ENCODE measurements around the gene SLC25A46.

DNA sequence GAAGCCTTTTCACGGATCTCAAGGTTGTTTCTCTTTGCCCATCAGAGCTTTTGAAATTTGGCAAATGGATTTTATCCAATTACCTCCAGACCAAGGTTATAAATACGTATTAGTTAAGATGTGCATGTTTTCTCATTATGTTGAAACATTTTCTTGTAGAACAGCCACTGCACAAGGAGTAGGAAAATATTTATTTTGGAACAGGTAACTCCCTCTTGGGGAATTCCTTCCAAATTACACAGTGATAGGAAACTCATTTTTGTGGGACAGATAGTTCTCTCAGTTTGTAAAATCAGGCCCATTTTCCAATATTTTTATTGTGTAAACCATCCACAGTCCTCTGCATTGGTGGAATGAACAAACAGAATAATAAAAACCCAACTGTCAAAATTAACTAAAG lies 35.3 kb upstream of the SLC25A46 start:
- TF ChIP-seq, protein P1, sequence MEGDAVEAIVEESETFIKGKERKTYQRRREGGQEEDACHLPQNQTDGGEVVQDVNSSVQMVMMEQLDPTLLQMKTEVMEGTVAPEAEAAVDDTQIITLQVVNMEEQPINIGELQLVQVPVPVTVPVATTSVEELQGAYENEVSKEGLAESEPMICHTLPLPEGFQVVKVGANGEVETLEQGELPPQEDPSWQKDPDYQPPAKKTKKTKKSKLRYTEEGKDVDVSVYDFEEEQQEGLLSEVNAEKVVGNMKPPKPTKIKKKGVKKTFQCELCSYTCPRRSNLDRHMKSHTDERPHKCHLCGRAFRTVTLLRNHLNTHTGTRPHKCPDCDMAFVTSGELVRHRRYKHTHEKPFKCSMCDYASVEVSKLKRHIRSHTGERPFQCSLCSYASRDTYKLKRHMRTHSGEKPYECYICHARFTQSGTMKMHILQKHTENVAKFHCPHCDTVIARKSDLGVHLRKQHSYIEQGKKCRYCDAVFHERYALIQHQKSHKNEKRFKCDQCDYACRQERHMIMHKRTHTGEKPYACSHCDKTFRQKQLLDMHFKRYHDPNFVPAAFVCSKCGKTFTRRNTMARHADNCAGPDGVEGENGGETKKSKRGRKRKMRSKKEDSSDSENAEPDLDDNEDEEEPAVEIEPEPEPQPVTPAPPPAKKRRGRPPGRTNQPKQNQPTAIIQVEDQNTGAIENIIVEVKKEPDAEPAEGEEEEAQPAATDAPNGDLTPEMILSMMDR (IDR thresholded peaks at IDR 0.05), result no peak
- no peak for TF ChIP-seq ZFX (IDR thresholded peaks at IDR 0.05; ENCODE audit: borderline replicate concordance)
